HG02642 (cell line): ENCODE results near the gene TPMT.

Experiments used
- ATAC-seq: cut with Tn5 transposase; IDR thresholded peaks from one replicate; pipeline ENCODE4 v1.9.1; 2021; ENCODE audit warnings: mild to moderate bottlenecking; ENCODE audit not compliant: unreplicated experiment, poor library complexity

The TPMT gene

DNA sequence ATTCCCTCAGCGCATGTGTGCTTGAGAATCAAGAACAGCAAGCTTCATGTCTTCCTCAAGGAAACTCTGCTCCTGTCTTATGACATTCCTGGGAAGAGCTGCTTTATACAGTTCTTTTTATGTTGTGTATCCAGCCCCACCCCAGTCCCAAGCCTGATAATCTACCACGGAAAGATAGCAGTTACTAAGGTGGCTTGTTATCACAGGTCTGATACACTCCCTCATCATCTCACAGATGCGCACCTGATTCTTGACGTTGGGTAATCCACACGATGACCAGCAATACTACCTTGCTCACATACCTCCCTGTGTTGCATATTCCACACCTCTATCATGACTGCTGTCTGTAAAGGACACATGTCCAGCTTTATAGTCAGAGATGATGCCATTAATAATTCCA is 35.6 kb downstream of the TPMT start:
- ATAC-seq, result no peak

DNA sequence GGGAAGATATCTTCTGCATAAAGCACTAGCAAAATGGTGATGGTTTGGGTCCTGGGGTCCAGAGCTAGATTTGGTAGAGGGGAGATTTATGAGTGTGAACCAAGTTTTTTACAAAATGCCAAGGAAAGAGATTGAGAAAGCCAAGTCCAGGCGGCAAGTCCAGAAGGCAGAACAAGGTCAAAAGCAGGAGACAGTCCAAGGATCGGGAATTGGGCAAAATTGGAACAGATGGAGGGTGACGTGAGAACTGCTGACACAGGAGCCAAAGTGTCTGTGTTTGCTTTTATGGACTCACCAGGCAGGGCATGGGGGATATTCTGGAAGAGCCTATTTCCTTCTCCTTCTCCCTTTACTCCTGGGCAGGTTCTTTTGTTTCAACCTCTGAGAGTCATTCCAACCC is 36.5 kb downstream of the TPMT start:
- no peak for ATAC-seq

DNA sequence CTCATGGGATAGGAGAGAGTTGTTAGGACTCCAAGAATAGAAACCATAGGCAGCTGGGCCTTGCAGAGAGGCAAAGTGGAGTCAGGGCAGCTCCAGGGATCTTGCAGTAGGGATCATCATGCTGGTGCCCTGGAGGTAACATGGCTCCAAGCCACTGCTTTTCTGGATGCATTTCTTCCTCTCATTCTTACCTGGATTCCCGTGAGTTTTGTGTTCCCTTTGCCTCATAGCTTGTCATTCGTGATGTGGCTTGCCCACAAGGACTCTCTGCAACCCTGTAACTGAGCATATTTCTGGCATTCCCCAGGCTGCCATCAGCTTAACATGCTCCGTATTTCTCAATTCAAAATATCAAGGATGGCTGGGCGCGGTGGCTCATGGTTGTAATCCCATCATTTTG is 37.7 kb downstream of the TPMT start:
- ATAC-seq, result no peak

DNA sequence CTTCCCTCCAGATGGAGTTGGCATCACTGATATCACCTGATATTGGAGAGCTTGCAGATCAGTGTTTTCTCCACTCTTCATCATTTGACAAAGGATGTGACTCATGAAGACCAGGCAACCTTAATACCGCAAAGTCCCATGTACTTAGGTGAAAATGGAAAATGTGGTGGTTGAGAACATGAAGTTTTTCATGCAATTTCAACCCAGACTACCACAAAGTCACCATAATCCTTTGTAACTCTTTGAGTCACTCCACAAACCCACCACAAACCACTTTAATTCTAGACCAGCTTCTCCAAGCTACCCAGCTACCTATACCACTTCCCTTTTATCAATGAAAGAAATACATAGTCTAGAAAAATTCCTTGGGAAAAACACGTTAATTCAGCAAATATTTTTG is 39.5 kb downstream of the TPMT start:
- ATAC-seq, result no peak

DNA sequence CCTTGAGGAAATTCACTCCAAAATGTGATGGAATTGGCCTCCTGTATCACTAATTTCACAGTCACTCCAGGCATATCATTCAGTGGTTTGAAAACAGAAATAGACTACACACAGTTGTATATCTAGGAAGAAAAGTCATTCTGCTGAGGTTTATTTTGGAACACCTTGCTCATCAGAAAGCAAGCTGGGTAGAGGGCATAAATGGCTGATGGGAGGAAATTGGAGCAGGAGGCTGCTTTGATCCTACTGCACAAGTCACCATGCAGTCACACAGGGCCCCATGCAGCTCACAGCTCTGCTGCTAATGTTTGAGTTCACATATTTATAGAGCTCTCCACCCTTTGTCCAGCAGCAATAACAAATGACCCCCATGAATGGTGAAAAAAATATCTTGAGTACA is 44.7 kb downstream of the TPMT start:
- ATAC-seq, result no peak

DNA sequence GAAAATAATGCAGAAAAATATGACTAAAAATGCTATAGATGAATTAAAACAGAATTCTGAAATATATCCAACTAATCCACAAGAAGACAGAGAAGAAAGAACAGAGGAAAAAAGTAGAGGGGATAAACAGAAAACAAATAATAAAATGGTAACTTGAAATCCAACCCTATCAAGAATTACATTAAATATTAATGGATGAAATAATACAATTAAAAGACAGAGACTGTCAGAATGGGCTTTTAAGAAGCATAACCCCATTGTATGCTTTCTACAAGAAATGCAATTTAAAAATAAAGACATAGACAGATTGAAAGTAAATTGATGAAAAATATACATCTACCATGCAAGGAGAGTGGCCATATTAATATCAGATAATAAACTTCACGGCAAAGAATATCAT is 47.8 kb downstream of the TPMT start:
- no peak for ATAC-seq

DNA sequence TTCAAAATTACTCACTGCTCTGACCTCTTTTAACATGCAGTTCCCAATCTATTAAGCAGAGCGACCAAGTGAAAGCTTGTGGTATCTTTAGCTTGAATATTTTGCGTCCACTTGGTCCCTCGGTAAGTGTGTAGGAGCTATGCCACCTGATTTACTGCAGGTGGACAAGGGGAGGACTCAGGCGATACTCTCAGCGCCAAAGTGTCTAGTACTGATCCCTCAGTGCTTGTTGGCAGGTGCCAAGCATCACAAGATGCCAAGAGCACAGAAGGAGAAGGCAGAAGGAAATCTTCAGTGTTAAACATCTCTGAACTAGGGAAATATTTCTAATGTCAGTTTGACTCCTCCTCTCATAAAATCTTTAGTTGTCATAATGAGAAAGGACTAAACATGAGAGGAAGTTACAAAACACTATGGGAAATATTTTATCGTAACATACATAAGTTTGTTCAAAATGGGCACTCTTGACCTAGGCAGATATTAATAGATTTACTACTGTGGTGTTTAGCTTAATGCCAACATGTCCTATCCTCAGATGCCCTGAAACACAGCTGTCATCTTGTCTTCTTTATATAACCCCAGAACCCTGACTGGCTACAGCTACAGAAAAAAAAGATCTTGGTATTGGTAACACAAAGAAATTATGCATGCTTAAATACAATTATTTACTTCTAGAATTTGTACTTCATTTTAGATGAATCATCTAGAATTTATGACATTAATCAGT is 51.9 kb downstream of the TPMT start:
- ATAC-seq, result no peak

DNA sequence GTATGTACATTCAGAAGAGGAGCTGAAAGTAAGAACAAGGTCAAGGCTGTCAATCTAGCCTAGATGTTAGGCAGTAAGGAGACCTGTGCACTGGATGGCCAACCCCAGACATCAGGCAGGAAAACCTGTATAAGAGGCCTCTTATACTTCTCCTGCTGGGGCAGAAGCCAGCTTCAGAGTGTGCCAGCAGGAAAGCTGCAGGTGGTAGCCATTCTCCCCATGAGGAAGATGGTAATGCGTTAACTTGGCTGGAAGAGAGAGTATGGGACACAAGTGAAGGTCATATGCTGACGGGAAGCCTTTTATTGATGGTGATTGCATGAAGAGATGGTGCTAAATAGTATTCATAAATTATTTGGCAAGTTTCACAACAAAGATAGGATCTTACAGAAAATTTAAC is 53.0 kb downstream of the TPMT start:
- no peak for ATAC-seq

DNA sequence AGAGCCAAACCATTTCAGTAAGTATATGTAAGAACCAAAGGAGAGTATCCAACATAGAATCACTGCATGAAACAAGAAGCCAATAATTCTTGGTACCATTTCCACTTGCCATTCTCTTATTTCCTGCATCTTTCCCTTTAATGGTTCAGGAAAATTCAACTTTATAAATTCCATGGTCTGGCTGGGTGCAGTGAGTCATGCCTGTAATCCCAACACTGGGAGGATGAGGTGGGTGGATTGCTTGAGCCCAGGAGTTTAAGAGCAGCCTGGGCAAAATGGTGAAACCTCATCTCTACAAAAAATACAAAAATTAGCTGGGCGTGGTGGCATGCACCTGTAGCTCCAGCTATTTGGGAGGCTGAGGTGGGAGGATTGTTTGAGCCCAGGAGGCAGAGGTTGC is 53.6 kb downstream of the TPMT start:
- no peak for ATAC-seq

DNA sequence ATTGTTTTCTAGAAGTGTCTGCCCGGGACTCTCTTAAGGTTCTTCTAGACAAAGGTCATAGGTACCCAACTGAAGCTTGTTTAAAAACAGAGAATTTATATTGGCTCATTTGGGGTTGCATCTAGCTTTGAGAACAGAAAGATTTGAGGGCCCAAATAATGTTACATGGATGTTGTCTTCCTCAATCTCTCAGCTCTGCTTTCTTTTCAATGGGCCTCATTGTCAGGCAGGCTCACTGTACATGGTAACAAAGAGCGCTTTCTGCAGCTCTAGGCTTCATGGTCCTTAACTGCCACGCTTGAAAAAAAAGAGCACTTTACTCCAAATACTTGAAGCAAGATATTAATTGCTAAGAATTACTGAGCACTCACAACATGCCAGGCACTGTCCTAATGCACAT is 54.6 kb downstream of the TPMT start:
- ATAC-seq, result no peak

DNA sequence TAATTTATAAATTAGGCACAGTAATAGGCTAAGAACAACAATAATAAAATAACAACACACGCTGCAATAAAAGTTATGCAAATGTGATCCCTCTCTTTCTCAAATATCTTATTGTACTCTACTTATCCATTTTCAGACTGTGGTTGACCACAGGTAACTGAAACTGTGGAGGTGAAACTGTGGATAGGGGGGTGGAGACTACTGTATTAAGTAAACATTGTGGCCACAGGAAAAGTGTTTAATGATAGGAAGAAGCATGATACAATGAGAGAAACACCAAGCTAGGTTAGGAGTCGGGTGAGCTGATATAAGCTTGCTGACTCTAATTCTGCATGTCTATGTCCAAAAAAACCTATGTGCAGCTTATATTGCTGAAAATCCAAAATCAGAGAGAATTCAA is 55.4 kb downstream of the TPMT start:
- ATAC-seq, result no peak

DNA sequence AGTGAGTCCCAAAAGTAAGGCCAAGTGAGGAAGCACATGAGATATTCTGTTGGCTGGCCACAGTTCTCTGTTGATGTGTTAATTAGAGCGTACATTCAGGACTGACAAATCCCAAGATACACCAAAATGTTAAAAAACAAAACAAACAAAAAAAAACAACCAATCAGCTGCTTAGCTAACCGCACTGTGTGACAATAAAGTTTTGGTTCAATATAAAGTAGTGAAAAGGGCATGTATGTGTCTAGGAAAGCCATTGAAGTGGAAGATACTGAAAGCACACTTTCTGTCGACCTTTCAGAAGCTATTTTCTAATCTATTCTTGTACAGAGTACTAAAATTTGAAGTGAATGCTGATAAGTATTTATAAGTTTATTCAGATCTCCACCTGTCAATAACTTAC is 58.5 kb downstream of the TPMT start:
- no peak for ATAC-seq

DNA sequence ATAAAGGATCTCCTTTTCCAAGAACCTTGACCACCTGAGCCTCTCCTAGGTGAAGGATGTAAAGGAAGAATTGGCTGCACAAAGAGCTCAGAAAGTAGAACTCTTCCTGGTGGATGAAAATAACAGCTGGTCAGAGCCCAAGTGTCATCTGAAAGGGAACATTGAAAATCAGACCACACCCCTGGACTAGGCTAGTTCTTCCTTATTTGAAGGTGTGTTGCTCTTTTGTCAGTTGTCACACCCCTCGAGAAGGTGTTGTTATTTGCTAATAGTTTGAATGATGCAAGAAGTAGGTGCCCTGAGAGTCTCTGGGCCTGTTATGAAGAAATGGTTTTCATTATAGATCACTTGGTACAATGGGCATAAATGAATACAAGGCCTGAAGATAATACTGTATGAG is 63.5 kb downstream of the TPMT start:
- ATAC-seq, result no peak

DNA sequence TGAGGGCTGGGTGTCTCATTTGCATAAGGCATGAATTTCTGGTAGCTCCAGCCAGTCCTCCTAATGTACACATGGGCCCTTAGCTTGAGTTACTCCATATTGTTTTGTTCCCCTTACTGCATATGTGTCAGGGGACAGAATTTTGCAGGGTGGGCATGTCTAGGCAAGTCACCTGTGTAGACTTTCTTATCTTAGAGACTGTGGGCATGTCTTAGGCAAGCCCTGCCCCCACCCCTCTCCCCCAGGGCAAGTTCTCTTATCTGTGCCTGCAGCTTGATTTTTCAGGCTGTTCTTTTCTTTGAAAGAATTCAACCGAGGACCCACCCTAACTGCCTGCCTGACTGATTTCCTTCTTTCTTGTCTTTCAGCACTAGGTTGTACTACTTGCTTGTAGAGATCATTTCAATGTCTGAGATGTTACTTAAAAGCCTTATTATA is 64.5 kb downstream of the TPMT start:
- no peak for ATAC-seq

DNA sequence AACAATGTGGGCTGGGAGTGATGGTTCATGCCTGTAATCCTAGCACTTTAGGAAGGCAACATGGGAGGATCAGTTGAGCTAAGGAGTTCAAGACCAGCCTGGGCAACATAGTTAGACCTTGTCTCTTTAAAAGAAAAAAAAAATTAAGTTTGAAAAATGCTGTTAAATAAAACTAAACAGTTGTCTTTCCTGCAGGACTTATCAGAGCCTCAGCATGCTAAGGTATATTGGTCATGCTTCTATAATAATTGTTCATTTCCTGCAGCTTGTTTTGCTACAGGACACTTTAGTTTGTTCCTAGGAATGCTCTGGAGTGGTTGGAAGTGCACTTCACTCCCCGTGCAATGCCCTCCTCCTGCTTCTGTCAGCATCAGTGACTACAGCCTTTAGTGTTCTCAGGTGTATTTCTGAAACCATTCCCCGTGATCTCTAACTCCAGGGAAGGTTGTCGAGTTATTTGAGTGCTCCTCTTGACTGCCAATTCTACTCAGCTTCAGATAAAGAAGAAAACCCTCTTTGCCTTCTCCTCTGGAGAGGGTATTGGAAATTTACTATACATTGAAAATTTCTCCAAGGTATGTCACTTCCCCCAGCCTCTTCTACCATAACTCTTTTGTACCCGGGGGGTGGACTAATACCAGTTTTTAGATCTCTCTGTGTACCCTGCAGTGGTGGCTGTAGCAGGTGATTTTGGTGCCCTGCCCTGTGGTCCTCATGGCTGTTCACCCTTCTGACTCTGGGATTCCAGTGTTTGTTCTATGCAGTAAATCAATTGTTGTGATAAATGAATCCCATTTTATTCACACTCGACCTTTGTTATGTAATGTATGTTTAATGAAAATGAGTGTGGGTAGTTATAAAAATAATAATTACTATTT is 66.2 kb downstream of the TPMT start:
- ATAC-seq, result no peak

DNA sequence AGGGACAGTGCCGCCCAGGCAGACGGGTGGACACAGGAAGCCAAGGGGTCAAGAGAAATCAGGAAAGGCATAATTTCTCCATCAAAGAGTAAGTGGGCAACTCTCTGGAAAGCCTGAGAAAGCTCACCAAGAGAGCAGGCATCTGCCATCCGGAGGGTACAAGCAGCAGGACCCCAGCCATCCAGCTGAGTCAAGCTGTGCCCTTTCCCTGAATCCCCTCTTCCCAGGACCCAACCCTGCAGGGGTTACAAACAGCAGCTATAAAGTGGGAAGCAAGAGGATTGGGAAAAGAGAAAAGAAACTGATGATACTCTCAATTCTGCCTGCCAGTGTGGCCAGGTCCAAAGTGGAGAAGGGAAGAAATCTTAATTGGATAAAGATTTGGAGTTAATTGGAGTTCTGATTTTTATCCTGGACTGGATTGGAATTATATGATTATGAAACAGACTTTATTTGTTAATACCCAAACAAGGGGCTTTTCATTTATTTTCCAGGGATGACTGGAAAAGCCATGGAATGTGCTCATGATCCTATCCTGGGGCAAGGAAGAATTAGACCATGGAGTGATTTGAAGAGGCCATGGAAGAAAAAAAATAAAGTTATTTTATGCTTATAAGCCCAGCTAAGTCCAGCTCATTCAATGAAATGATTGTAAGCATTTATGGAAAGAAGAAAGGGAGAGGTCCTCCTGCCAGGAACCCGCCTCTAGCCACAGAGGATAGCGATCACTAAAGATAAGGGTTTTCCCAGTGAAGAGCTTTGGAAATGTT is 67.3 kb downstream of the TPMT start:
- no peak for ATAC-seq

DNA sequence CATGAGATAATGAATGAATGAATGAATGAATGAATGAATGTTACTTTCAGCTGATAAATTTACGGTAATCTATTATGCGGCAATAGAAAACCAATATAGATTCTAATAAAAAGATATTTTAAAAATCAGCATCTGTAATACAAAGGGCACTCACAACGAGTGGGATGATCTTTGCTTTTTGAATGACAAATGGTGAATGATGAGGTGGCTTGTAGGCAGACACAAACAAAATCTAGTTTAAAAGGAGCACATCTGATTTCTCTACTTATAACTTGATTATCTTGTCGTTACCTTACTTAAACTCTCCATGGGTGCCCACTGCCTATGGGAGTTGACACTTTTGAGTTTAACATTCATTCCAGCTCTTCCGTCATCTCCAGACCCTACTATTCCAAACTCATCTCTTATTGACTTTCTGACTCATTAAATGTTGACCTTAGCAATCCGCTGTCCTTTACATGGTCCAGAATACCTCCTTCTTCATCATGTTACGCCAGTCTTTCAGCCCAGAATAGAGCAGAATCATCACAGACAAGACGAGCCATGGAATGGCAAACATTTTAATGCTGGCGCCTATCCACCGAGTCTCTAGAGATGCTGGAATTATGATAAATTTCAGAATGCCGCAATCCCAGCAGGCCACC is 73.7 kb downstream of the TPMT start:
- no peak for ATAC-seq

DNA sequence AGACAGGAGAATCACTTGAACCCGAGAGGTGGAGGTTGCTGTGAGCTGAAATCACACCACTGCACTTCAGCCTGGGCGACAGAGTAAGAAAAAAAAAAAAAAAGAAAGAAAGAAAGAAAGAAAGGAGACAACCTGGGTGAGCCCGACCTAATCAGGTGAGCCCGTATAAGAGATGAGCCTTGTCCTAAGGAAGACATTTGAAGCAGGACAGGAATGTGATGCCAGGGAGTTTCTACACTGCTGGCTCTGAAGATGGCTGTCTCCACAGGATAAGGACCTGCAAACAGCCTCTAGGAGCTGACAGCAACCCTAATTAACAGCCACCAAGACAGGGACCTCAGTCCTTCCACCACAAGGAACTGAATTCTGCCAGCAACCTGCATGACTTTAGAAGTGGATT is 74.3 kb downstream of the TPMT start:
- no peak for ATAC-seq

DNA sequence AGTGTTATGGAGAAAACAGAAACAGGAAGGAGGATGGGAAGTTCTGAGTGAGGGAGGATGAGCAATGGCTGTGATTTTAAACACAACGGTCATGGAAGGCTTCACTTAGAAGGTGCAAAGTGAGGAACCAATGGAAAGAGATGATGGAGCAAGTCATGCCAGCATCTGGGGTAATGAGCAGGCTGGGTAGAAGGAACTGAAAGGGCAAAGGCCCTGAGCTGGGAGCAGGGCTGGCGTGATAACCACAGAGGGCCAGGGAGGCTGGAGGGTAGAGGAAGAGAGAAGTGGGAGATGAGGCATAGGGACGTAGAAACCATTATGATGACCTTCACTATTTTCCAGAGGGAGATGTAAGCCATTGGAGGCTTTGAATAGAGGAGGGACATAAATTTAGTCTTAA is 76.0 kb downstream of the TPMT start:
- no peak for ATAC-seq
